Measurements from ENCODE around the gene SESTD1. TPM values are rescaled to one million over a fixed set of nuclear protein-coding genes. Genes with fewer than 3 reads are reported as not detected.
"Not testable (repeated sequence)": the region's sequence is repeated elsewhere in the genome, so short reads cannot be mapped to it uniquely, and the experiment has no call there.

SESTD1 gene
- total and polyA plus RNA-seq, 5 experiments from 2014 or later: 0.27 to 5.3 (median 1.4) TPM

- Mint-ChIP-seq H3K27me3 (no peaks in the 10 kb centered on the region), H3K27ac (peak overlapping the region in 3 of 10 donors; percentile 14 to 49 (median 15)), H3K4me3 (no peak overlapping the region), H3K4me1 (peaks cover 16 to 31% (median 28%) of the 10 kb centered on the region in 4 donors), H3K9me3 (no peaks in the 10 kb centered on the region), H3K36me3 (no peaks in the 10 kb centered on the region)
- no peak for ATAC-seq
- DNase-seq: no peak
- POLR2A ChIA-PET: interaction anchor here (1.3 kb wide), 1 partner anchor 57 kb away, joined by 3 read pairs; no protein-coding TSS in a partner anchor
These were observed 158.3 kb downstream of the SESTD1 start for GRCh38 chr2:179106342-179106675.

DNA sequence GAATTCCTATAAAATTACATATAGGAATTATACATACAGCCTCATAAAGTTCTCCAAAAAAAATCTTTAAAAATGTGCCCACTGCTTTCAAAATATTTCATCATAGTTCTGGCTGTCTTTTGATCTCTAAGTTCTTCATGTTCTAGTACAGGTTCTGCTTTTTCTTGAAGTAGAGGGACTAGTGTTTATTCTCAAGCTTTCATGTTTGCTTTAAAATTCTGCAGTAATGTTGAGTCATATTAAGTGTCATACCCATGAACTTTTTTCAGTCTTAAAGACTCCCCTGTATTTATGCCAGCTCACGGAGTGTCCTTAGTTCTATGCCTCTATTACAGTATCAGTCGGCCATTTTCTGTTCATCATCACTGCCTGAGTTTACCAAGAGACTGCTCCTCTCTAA is 159.9 kb downstream of the SESTD1 start:
- ATAC-seq (no peak), DNase-seq (no peak)
- POLR2A ChIA-PET: no interaction called here
- H3K4me1 Mint-ChIP-seq: peaks cover 16 to 31% (median 28%) of the 10 kb centered on the region in 4 donors
- H3K27ac Mint-ChIP-seq: no peak overlapping the region
- no peaks in the 10 kb centered on the region for H3K9me3 Mint-ChIP-seq
- no peak overlapping the region for H3K4me3 Mint-ChIP-seq
- no peaks in the 10 kb centered on the region for H3K36me3 Mint-ChIP-seq
- no peaks in the 10 kb centered on the region for H3K27me3 Mint-ChIP-seq

DNA sequence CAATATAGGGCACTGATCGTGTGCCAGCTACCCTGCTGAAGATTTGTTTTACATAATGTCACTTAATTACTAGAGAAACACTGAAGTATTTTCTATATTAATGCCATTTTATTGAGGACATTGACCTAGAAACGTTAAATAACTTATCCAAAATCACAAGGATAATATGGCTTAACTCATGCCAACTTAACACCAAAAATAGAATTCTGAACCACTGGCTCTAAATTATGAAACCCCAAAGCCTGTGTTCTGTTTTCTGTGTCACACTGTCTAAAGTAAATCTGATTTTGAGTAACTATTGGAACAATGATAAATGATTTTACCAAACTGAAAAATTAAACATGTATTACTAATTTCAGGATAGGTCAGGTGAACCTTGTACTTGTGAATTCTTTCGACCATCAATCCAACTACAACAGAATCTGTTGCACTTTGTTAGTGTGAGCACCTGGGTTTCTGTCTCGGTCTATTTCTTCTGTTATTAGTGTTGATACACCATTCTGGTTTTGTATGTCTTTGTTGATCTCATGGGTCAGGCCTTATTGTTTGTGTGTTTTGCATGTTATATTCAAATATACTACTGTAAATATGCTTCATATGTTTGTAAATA is 166.4 kb downstream of the SESTD1 start:
- no peak overlapping the region for H3K4me3 Mint-ChIP-seq
- DNase-seq: no peak
- peaks cover 10 to 25% (median 22%) of the 10 kb centered on the region in 4 donors for H3K4me1 Mint-ChIP-seq
- no peak for ATAC-seq
- H3K27me3 Mint-ChIP-seq: no peaks in the 10 kb centered on the region
- no peaks in the 10 kb centered on the region for H3K36me3 Mint-ChIP-seq
- peaks cover 0 to 8% (median 0%) of the 10 kb centered on the region in 9 donors for H3K9me3 Mint-ChIP-seq
- POLR2A ChIA-PET: no interaction called here
- H3K27ac Mint-ChIP-seq: peak overlapping the region in 2 of 10 donors; percentile 20 to 35

GRCh38 chr2:179097131-179097530 is 167.5 kb downstream of the SESTD1 start:
- no peak for ATAC-seq
- POLR2A ChIA-PET: interaction anchor here (0.7 kb wide), 1 partner anchor 66 kb away, joined by 3 read pairs; no protein-coding TSS in a partner anchor

GRCh38 chr2:179096090-179096489 is 168.5 kb downstream of the SESTD1 start:
- peaks cover 0 to 5% (median 0%) of the 10 kb centered on the region in 3 donors for H3K36me3 Mint-ChIP-seq
- DNase-seq: peak in 6 of 10 donors; percentile 6 to 33 (median 26)
- H3K4me1 Mint-ChIP-seq: peaks cover 10 to 25% (median 22%) of the 10 kb centered on the region in 4 donors
- no peaks in the 10 kb centered on the region for H3K27me3 Mint-ChIP-seq
- H3K27ac Mint-ChIP-seq: peak overlapping the region in 7 of 10 donors; percentile 23 to 62 (median 56)
- POLR2A ChIA-PET: interaction anchor here (0.7 kb wide), 1 partner anchor 64 kb away, joined by 3 read pairs; no protein-coding TSS in a partner anchor
- H3K9me3 Mint-ChIP-seq: peaks cover 0 to 9% (median 4%) of the 10 kb centered on the region in 9 donors
- peak overlapping the region in 4 of 10 donors; percentile 23 to 54 (median 36) for H3K4me3 Mint-ChIP-seq
- peak; percentile 76 to 91 for ATAC-seq

More at GRCh38 chr2:179097131-179097530, 167.5 kb downstream of the SESTD1 start:
- H3K27ac Mint-ChIP-seq: peak overlapping the region in 1 of 10 donors; percentile 50
- DNase-seq: no peak
- H3K4me1 Mint-ChIP-seq: peaks cover 10 to 25% (median 22%) of the 10 kb centered on the region in 4 donors
- peaks cover 0 to 8% (median 0%) of the 10 kb centered on the region in 9 donors for H3K9me3 Mint-ChIP-seq
- H3K4me3 Mint-ChIP-seq: no peak overlapping the region
- no peaks in the 10 kb centered on the region for H3K36me3 Mint-ChIP-seq
- H3K27me3 Mint-ChIP-seq: no peaks in the 10 kb centered on the region

- H3K4me1 Mint-ChIP-seq: peaks cover 10 to 25% (median 22%) of the 10 kb centered on the region in 4 donors
- not testable (repeated sequence) for DNase-seq, ATAC-seq, H3K27me3 Mint-ChIP-seq, H3K36me3 Mint-ChIP-seq, H3K4me3 Mint-ChIP-seq
- peaks cover 0 to 14% (median 4%) of the 10 kb centered on the region in 9 donors for H3K9me3 Mint-ChIP-seq
- POLR2A ChIA-PET: interaction anchor here (0.7 kb wide), 1 partner anchor 65 kb away, joined by 3 read pairs; no protein-coding TSS in a partner anchor
- H3K27ac Mint-ChIP-seq: peak overlapping the region in 1 of 10 donors; percentile 15
These were observed 171.7 kb downstream of the SESTD1 start for GRCh38 chr2:179092912-179093311.

DNA sequence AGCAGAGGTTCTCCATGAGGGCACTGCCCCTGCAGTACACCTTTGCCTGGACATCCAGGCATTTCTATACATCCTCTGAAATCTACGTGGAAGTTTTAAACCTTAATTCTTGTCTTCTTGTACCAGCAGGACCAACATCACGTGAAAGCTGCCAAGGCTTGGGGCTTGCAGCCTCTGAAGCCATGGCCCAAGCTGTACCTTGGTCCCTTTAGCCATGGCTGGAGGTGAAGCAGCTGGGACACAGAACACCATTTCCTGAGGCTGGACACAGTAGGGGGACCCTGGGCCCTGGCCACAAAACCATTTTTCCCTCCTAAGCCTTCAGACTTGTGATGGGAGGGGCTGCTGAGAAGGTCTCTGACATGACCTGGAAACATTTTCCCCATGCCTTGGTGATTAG is 181.9 kb downstream of the SESTD1 start:
- Mint-ChIP-seq H3K9me3 (peaks cover 0 to 31% (median 20%) of the 10 kb centered on the region in 9 donors), H3K4me1 (peaks cover 0 to 3% (median 0%) of the 10 kb centered on the region in 4 donors), H3K36me3 (peaks cover 0 to 16% (median 11%) of the 10 kb centered on the region in 3 donors), H3K27ac (peak overlapping the region in 1 of 10 donors; percentile 31), H3K4me3 (no peak overlapping the region), H3K27me3 (no peaks in the 10 kb centered on the region)
- ATAC-seq (no peak), DNase-seq (no peak)
- POLR2A ChIA-PET: no interaction called here

DNA sequence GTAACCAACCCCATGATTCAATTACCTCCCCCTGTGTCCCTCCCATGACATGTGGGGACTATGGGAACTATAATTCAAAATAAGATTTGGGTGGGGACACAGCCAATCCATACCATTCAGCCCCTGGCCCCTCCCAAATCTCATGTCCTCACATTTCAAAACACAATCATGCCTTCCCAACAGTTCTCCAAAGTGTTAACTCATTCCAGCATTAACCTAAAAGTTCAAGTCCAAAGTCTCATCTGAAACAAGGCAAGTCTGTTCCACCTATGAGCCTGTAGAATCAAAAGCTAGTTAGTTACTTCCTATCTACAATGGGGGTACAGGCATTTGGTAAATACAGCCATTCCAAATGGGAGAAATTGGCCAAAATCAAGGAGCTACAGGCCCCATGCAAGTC is 182.7 kb downstream of the SESTD1 start:
- POLR2A ChIA-PET: no interaction called here
- Mint-ChIP-seq H3K9me3 (peaks cover 0 to 39% (median 25%) of the 10 kb centered on the region in 9 donors), H3K4me1 (peaks cover 0 to 3% (median 0%) of the 10 kb centered on the region in 4 donors), H3K36me3 (peaks cover 0 to 22% (median 19%) of the 10 kb centered on the region in 3 donors), H3K27ac (peak overlapping the region in 1 of 10 donors; percentile 10), H3K4me3 (no peak overlapping the region), H3K27me3 (no peaks in the 10 kb centered on the region)
- ATAC-seq: no peak
- DNase-seq: no peak

GRCh38 chr2:179072527-179072926 is 192.1 kb downstream of the SESTD1 start:
- ATAC-seq: no peak

DNA sequence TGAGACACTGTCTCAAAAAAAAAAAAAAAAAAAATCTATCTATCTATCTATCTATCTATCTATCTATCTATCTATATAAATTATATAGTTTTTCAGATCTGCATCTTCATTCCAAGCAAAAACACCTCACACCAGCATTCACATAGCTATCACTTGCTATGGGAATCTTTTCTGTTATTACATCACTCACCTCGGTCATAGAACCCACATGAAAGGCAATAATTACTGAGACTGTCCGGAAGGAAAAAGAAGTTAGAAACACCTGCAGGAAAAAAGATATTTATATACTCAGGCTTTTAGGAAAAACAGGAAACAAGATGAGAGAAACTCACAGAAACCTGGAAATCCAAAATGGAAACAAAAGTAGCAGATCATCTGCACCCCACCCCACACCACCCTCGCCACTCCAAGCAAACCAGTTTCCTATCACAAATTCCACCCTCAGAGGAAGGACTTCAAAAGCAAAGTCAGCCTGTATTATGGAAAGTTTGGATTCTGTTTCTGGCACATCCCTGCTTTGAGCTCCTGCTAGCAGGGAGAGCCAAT is 192.7 kb downstream of the SESTD1 start:
- DNase-seq: no peak
- Mint-ChIP-seq H3K9me3 (peaks cover 0 to 14% (median 6%) of the 10 kb centered on the region in 9 donors), H3K4me1 (peaks cover 0 to 3% (median 1%) of the 10 kb centered on the region in 4 donors), H3K27me3 (peaks cover 0 to 3% (median 0%) of the 10 kb centered on the region in 5 donors), H3K27ac (no peak overlapping the region), H3K36me3 (peaks cover 0 to 2% (median under 1%) of the 10 kb centered on the region in 3 donors), H3K4me3 (no peak overlapping the region)
- no peak for ATAC-seq
- POLR2A ChIA-PET: no interaction called here

More at GRCh38 chr2:179072527-179072926, 192.1 kb downstream of the SESTD1 start:
- Mint-ChIP-seq H3K27ac (no peak overlapping the region), H3K27me3 (peaks cover 0 to 3% (median 0%) of the 10 kb centered on the region in 5 donors), H3K9me3 (peaks cover 0 to 20% (median 12%) of the 10 kb centered on the region in 9 donors), H3K36me3 (peaks cover 0 to 8% (median 7%) of the 10 kb centered on the region in 3 donors), H3K4me1 (peaks cover 0 to 3% (median 1%) of the 10 kb centered on the region in 4 donors), H3K4me3 (no peak overlapping the region)
- DNase-seq: no peak
- POLR2A ChIA-PET: no interaction called here

- Mint-ChIP-seq H3K4me3 (no peak overlapping the region), H3K4me1 (peaks cover 0 to 3% (median 1%) of the 10 kb centered on the region in 4 donors), H3K27me3 (peaks cover 0 to 3% (median 0%) of the 10 kb centered on the region in 5 donors), H3K36me3 (no peaks in the 10 kb centered on the region), H3K27ac (no peak overlapping the region), H3K9me3 (peaks cover 0 to 11% (median 1%) of the 10 kb centered on the region in 9 donors)
- POLR2A ChIA-PET: no interaction called here
- ATAC-seq: no peak
- DNase-seq: no peak
These were observed 193.7 kb downstream of the SESTD1 start for GRCh38 chr2:179070895-179071294.

DNA sequence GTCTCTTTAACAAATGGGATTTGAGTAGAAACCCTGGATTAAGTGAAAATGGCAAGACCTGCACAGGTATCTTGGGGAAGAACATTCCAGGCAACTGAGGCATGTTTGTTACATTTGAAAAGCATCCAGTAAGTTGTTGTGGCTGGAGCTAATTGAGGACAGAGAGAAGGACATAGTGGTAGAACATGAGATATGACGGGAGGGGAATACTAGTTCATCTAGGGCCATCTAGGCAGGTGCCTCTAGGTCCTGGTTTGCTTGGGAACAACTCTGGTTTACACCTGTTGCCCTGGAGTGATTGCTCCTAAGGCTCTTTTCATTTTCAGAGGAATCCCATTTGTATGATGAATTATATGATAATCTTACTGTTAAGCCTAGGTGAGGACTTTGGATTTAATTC is 194.9 kb downstream of the SESTD1 start:
- no peak overlapping the region for H3K4me3 Mint-ChIP-seq
- DNase-seq: no peak
- no peak overlapping the region for H3K27ac Mint-ChIP-seq
- H3K9me3 Mint-ChIP-seq: peaks cover 0 to 15% (median 3%) of the 10 kb centered on the region in 9 donors
- peaks cover 0 to 3% (median 0%) of the 10 kb centered on the region in 5 donors for H3K27me3 Mint-ChIP-seq
- POLR2A ChIA-PET: no interaction called here
- ATAC-seq: no peak
- H3K4me1 Mint-ChIP-seq: peaks cover 0 to 3% (median 1%) of the 10 kb centered on the region in 4 donors
- H3K36me3 Mint-ChIP-seq: no peaks in the 10 kb centered on the region

Data from naive thymus-derived CD8-positive, alpha-beta T cell (primary cell).